Forelimb muscle (tissue), 1 donor: ENCODE measurements around the gene THEMIS. TPM values are rescaled to one million over a fixed set of nuclear protein-coding genes. Genes with fewer than 3 reads are reported as not detected.

ENCODE experiments used
- DNase-seq: peaks from one replicate; pipeline ENCODE4 v3.0.0-alpha.2; 2013; ENCODE audit warnings: low read depth
- polyA plus RNA-seq: library from polyadenylated mRNA; unstranded; fragments of 120-200 nt; gene quantifications from one replicate; pipeline ENCODE4 v1.2.1, GENCODE V29; 2013; ENCODE audit not compliant: insufficient read length

Gene THEMIS
- polyA plus RNA-seq, 1 donor, result not detected

- no peak for DNase-seq
Observed at GRCh38 chr6:127860723-127861122, 40.1 kb downstream of the THEMIS start.

- no peak for DNase-seq
Observed at GRCh38 chr6:127859956-127860355, 40.9 kb downstream of the THEMIS start.

GRCh38 chr6:127858727-127859391 is 42.0 kb downstream of the THEMIS start:
- DNase-seq, result no peak

GRCh38 chr6:127857051-127857637 is 43.7 kb downstream of the THEMIS start:
- DNase-seq, result no peak

GRCh38 chr6:127855542-127856159 is 45.2 kb downstream of the THEMIS start:
- DNase-seq, result peak; percentile 2

GRCh38 chr6:127854009-127854408 is 46.8 kb downstream of the THEMIS start:
- no peak for DNase-seq

GRCh38 chr6:127851197-127851596 is 49.7 kb downstream of the THEMIS start:
- DNase-seq, result no peak

- DNase-seq, result no peak
Observed at GRCh38 chr6:127845242-127845641, 55.6 kb downstream of the THEMIS start.

- no peak for DNase-seq
Observed at GRCh38 chr6:127844529-127844928, 56.3 kb downstream of the THEMIS start.

- no peak for DNase-seq
Observed at GRCh38 chr6:127843582-127843981, 57.3 kb downstream of the THEMIS start.

GRCh38 chr6:127842562-127842961 is 58.3 kb downstream of the THEMIS start:
- no peak for DNase-seq

- DNase-seq, result no peak
Observed at GRCh38 chr6:127841811-127842210, 59.0 kb downstream of the THEMIS start.

GRCh38 chr6:127834136-127834535 is 66.7 kb downstream of the THEMIS start:
- DNase-seq, result no peak

GRCh38 chr6:127833336-127833735 is 67.5 kb downstream of the THEMIS start:
- no peak for DNase-seq

- DNase-seq, result no peak
Observed at GRCh38 chr6:127832381-127832780, 68.5 kb downstream of the THEMIS start.

GRCh38 chr6:127824061-127824460 is 76.8 kb downstream of the THEMIS start:
- DNase-seq, result no peak

- no peak for DNase-seq
Observed at GRCh38 chr6:127821431-127821830, 79.4 kb downstream of the THEMIS start.

- DNase-seq, result no peak
Observed at GRCh38 chr6:127818149-127818548, 82.7 kb downstream of the THEMIS start.

- no peak for DNase-seq
Observed at GRCh38 chr6:127816643-127817042, 84.2 kb downstream of the THEMIS start.

- DNase-seq, result no peak
Observed at GRCh38 chr6:127813699-127814027, 87.2 kb downstream of the THEMIS start.

- DNase-seq, result no peak
Observed at GRCh38 chr6:127812985-127813698, 87.7 kb downstream of the THEMIS start.

- DNase-seq, result no peak
Observed at GRCh38 chr6:127811900-127812570, 88.8 kb downstream of the THEMIS start.
